ENCODE results near the gene GUCY1A2. TPM values are rescaled to one million over a fixed set of nuclear protein-coding genes. Genes with fewer than 3 reads are reported as not detected.

Gene GUCY1A2
- total RNA-seq, 1 experiment from 2014 or later = not detected

- Histone ChIP-seq H3K27me3 (ENCODE audit: low read length) (peaks cover 36% of the 10 kb centered on the region; the same call in 1 of the 2 replicates), H3K9me3 (ENCODE audit: low read length) (no peaks in the 10 kb centered on the region), H3F3A (ENCODE audit: low read length, unreplicated experiment) (no peaks in the 10 kb centered on the region), H3K4me2 (ENCODE audit: low read length) (no peak overlapping the region), H3K9ac (ENCODE audit: low read length) (no peak overlapping the region), H4K20me1 (ENCODE audit: low read length) (no peaks in the 10 kb centered on the region), H3K79me2 (ENCODE audit: low read length) (no peaks in the 10 kb centered on the region), H3K9me2 (replicated peaks; ENCODE audit: low read length) (no peaks in the 10 kb centered on the region), H2AFZ (ENCODE audit: low read length) (no peak overlapping the region), H3K27ac (ENCODE audit: low read length) (no peak overlapping the region), H3K4me3 (ENCODE audit: low read length) (no peak overlapping the region), H3K36me3 (ENCODE audit: low read depth, low read length) (no peaks in the 10 kb centered on the region), H3K4me1 (ENCODE audit: insufficient read depth, low read length) (no peaks in the 10 kb centered on the region)
- TF ChIP-seq EZH2phosphoT487 (IDR thresholded peaks at IDR 0.05; ENCODE audit: borderline replicate concordance, low read length) (no peak), EZH2 (IDR thresholded peaks at IDR 0.05; ENCODE audit: low read length, unreplicated experiment) (no peak), CTCF (conservative IDR thresholded peaks at IDR 0.05; ENCODE audit: low read depth, low read length) (no peak)
- ATAC-seq = no peak
- intact Hi-C loops (cut with micrococcal nuclease) = no loop called here
- CTCF ChIA-PET = no interaction called here
- POLR2A ChIA-PET (ENCODE audit: unreplicated experiment) = no interaction called here
- DNase-seq = no peak
- BruUV-seq (replicated peaks) = no TSS peak
Observed at GRCh38 chr11:106943089-106943488, 75.2 kb downstream of the GUCY1A2 start.

- H3F3A ChIP-seq (ENCODE audit: low read length, unreplicated experiment) = no peaks in the 10 kb centered on the region
- no peaks in the 10 kb centered on the region for H4K20me1 ChIP-seq (ENCODE audit: low read length)
- intact Hi-C loops (cut with micrococcal nuclease) = no loop called here
- no peak overlapping the region for H3K4me3 ChIP-seq (ENCODE audit: low read length)
- no peaks in the 10 kb centered on the region for H3K36me3 ChIP-seq (ENCODE audit: low read depth, low read length)
- no TSS peak for BruUV-seq (replicated peaks)
- DNase-seq (no peak), ATAC-seq (no peak)
- no peak overlapping the region for H3K27ac ChIP-seq (ENCODE audit: low read length)
- no peaks in the 10 kb centered on the region for H3K79me2 ChIP-seq (ENCODE audit: low read length)
- H3K27me3 ChIP-seq (ENCODE audit: low read length) = peaks cover 43% of the 10 kb centered on the region
- POLR2A ChIA-PET (ENCODE audit: unreplicated experiment) = no interaction called here
- H3K9me3 ChIP-seq (ENCODE audit: low read length) = no peaks in the 10 kb centered on the region
- CTCF ChIA-PET = no interaction called here
- no peak overlapping the region for H3K9ac ChIP-seq (ENCODE audit: low read length)
- no peak for TF ChIP-seq EZH2 (IDR thresholded peaks at IDR 0.05; ENCODE audit: low read length, unreplicated experiment)
- TF ChIP-seq CTCF (conservative IDR thresholded peaks at IDR 0.05; ENCODE audit: low read depth, low read length) = no peak
- H2AFZ ChIP-seq (ENCODE audit: low read length) = no peak overlapping the region
- H3K9me2 ChIP-seq (replicated peaks; ENCODE audit: low read length) = no peaks in the 10 kb centered on the region
- no peaks in the 10 kb centered on the region for H3K4me1 ChIP-seq (ENCODE audit: insufficient read depth, low read length)
- no peak overlapping the region for H3K4me2 ChIP-seq (ENCODE audit: low read length)
Observed at GRCh38 chr11:106939157-106939556, 79.1 kb downstream of the GUCY1A2 start.

GRCh38 chr11:106937111-106937510 is 81.2 kb downstream of the GUCY1A2 start:
- H3K9me2 ChIP-seq (replicated peaks; ENCODE audit: low read length) = no peaks in the 10 kb centered on the region
- no peaks in the 10 kb centered on the region for H3K79me2 ChIP-seq (ENCODE audit: low read length)
- CTCF ChIA-PET = no interaction called here
- H2AFZ ChIP-seq (ENCODE audit: low read length) = no peak overlapping the region
- POLR2A ChIA-PET (ENCODE audit: unreplicated experiment) = no interaction called here
- H3K27me3 ChIP-seq (ENCODE audit: low read length) = peaks cover 47% of the 10 kb centered on the region
- H3K9ac ChIP-seq (ENCODE audit: low read length) = no peak overlapping the region
- intact Hi-C loops (cut with micrococcal nuclease) = no loop called here
- TF ChIP-seq EZH2phosphoT487 (IDR thresholded peaks at IDR 0.05; ENCODE audit: borderline replicate concordance, low read length) (no peak), EZH2 (IDR thresholded peaks at IDR 0.05; ENCODE audit: low read length, unreplicated experiment) (no peak), CTCF (conservative IDR thresholded peaks at IDR 0.05; ENCODE audit: low read depth, low read length) (no peak)
- no peak overlapping the region for H3K27ac ChIP-seq (ENCODE audit: low read length)
- DNase-seq (no peak), ATAC-seq (no peak)
- no TSS peak for BruUV-seq (replicated peaks)
- H3K9me3 ChIP-seq (ENCODE audit: low read length) = no peaks in the 10 kb centered on the region
- H3F3A ChIP-seq (ENCODE audit: low read length, unreplicated experiment) = no peaks in the 10 kb centered on the region
- H3K4me3 ChIP-seq (ENCODE audit: low read length) = no peak overlapping the region
- no peaks in the 10 kb centered on the region for H4K20me1 ChIP-seq (ENCODE audit: low read length)
- no peaks in the 10 kb centered on the region for H3K4me1 ChIP-seq (ENCODE audit: insufficient read depth, low read length)
- no peak overlapping the region for H3K4me2 ChIP-seq (ENCODE audit: low read length)
- H3K36me3 ChIP-seq (ENCODE audit: low read depth, low read length) = no peaks in the 10 kb centered on the region
